OCI-LY3 (cell line): ENCODE data around the gene LTBP2.

Source experiments
- CTCF ChIP-seq: fragments of 200-600, 300-600 bp; sonication (generic); IDR thresholded peaks from 2 replicates; pipeline ENCODE4 v1.5.1; 2014; ENCODE audit warnings: antibody characterized with exemption, low read length, low read depth
- EZH2phosphoT487 ChIP-seq: fragments of 200-600 bp; shearing (Covaris generic); IDR thresholded peaks from 2 replicates; pipeline ENCODE4 v1.6.1; 2018; ENCODE audit warnings: antibody characterized with exemption, mixed run types, low read depth

DNA sequence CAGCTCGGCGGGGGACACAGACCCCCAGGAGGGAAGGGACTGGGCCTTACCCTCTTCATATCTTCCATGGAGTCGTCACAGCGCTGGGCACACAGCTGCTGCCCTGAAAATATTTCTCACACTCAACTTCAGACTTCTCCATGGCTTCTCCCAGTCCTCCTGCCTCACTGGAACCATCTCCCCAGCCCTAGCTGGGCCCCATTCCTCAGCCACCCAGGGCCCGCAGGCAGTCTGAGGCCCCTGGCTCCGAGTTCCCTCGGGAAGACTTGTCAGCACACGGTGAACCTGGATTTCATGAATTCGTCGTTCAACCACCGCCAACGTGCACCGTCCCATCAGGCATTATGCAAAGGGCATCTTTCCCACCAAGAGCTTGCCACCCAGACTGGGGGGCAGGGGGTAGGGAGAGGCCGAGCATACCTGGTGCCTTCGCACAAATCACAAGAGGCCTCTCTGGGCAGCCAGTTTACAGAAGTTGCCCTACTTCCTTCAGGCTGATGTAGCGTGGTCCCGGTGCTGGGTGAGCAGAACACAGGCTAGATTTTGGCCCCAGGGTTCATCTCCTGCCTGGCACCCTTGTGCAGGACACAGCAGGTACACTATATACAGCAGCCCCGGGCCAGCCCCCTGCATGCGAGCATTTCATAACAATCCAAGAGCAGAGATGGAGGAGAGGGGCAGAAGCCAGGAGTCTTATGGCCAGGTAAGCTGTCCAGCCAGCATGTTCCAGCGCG lies 44.2 kb downstream of the LTBP2 start:
- TF ChIP-seq CTCF, result no peak
- no peak for TF ChIP-seq EZH2phosphoT487
